Measurements from ENCODE around the gene SENP1. TPM values are rescaled to one million over a fixed set of nuclear protein-coding genes. Genes with fewer than 3 reads are reported as not detected.

SENP1 gene
- total RNA-seq, 3 donors from 2014 or later, result 12.7 to 20.8 (median 17.4) TPM

DNA sequence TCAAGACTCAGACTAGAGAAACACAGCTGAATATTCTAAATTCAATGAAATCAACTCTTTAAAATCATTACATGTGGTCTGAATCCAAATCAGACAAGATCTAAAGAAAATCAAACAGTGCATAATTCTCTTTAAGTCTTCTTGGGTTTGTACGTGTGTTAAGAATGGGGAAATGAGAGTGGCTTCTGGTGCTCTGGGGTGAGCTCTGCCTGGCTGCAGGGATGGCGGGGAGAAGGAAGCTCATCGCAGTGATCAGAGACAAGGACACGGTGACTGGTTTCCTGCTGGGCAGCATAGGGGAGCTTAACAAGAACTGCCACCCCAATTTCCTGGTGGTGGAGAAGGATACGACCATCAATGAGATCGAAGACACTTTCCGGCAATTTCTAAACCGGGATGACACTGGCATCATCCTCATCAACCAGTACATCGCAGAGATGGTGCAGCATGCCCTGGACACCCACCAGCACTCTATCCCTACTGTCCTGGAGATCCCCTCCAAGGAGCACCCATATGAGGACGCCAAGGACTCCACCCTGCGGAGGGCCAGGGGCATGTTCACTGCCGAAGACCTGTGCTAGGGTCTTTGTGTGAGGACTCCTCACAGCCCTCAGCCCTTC lies 20.9 kb downstream of the SENP1 start:
- TF ChIP-seq, protein P1, sequence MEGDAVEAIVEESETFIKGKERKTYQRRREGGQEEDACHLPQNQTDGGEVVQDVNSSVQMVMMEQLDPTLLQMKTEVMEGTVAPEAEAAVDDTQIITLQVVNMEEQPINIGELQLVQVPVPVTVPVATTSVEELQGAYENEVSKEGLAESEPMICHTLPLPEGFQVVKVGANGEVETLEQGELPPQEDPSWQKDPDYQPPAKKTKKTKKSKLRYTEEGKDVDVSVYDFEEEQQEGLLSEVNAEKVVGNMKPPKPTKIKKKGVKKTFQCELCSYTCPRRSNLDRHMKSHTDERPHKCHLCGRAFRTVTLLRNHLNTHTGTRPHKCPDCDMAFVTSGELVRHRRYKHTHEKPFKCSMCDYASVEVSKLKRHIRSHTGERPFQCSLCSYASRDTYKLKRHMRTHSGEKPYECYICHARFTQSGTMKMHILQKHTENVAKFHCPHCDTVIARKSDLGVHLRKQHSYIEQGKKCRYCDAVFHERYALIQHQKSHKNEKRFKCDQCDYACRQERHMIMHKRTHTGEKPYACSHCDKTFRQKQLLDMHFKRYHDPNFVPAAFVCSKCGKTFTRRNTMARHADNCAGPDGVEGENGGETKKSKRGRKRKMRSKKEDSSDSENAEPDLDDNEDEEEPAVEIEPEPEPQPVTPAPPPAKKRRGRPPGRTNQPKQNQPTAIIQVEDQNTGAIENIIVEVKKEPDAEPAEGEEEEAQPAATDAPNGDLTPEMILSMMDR (IDR thresholded peaks at IDR 0.05), result no peak
- intact Hi-C loops (cut with DNase I, micrococcal nuclease), result loop anchor here in 1 of 2 donors (10.0 kb wide), 1 partner anchor 80 kb away; no protein-coding TSS in a partner anchor
- Histone ChIP-seq H3K9me3 (no peaks in the 10 kb centered on the region), H3K4me1 (ENCODE audit: low read depth) (no peaks in the 10 kb centered on the region), H3K4me3 (no peak overlapping the region), H3K36me3 (ENCODE audit: low read depth) (no peaks in the 10 kb centered on the region)
- DNase-seq (no peak), ATAC-seq (no peak)

GRCh38 chr12:48084066-48084465 lies 21.8 kb downstream of the SENP1 start:
- DNase-seq (no peak), ATAC-seq (no peak)
- Histone ChIP-seq H3K4me1 (ENCODE audit: low read depth) (no peaks in the 10 kb centered on the region), H3K36me3 (ENCODE audit: low read depth) (no peaks in the 10 kb centered on the region), H3K4me3 (no peak overlapping the region), H3K9me3 (no peaks in the 10 kb centered on the region)
- TF ChIP-seq, protein P1 (IDR thresholded peaks at IDR 0.05), result no peak
- intact Hi-C loops (cut with DNase I, micrococcal nuclease), result loop anchor here in 1 of 2 donors (10.0 kb wide), 1 partner anchor 81 kb away; no protein-coding TSS in a partner anchor

DNA sequence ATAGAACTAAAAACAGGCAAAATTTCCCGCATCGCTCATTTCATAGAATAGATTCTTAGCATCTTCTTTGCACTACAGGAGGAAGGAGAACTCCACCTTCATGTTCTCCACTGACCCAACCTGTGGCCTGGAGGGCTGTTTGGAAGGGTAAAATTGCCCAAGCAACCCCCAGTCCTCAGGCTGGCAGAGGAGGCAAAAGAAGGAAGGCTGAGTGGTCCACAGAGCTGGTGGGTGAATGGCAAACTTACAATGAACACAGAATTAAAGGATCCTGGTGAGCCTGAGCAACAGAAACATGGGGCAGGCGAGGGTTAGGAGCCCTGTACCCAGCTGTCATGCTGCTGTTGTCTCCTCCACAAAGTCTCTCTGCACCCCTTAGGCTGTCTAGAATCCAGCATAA lies 25.1 kb downstream of the SENP1 start:
- Histone ChIP-seq H3K4me1 (ENCODE audit: low read depth) (no peaks in the 10 kb centered on the region), H3K4me3 (no peak overlapping the region), H3K9me3 (no peaks in the 10 kb centered on the region), H3K36me3 (ENCODE audit: low read depth) (no peaks in the 10 kb centered on the region)
- DNase-seq (no peak), ATAC-seq (no peak)
- intact Hi-C loops (cut with DNase I, micrococcal nuclease), result loop anchor here in 1 of 2 donors (10.0 kb wide), 1 partner anchor 84 kb away; no protein-coding TSS in a partner anchor
- TF ChIP-seq, protein P1 (IDR thresholded peaks at IDR 0.05), result no peak

- no peak for DNase-seq
- TF ChIP-seq, protein P1 (IDR thresholded peaks at IDR 0.05), result no peak
- ATAC-seq, result no peak
- Histone ChIP-seq H3K9me3 (no peaks in the 10 kb centered on the region), H3K4me1 (ENCODE audit: low read depth) (no peaks in the 10 kb centered on the region), H3K4me3 (no peak overlapping the region), H3K36me3 (ENCODE audit: low read depth) (no peaks in the 10 kb centered on the region)
- intact Hi-C loops (cut with DNase I, micrococcal nuclease), result loop anchor here in 1 of 2 donors (10.0 kb wide), 1 partner anchor 85 kb away; no protein-coding TSS in a partner anchor
Observed at GRCh38 chr12:48080285-48080684, 25.6 kb downstream of the SENP1 start.

- intact Hi-C loops (cut with DNase I, micrococcal nuclease), result no loop called here
- Histone ChIP-seq H3K4me1 (ENCODE audit: low read depth) (no peaks in the 10 kb centered on the region), H3K36me3 (ENCODE audit: low read depth) (no peaks in the 10 kb centered on the region), H3K4me3 (no peak overlapping the region), H3K9me3 (no peaks in the 10 kb centered on the region)
- TF ChIP-seq, protein P1 (IDR thresholded peaks at IDR 0.05), result no peak
- DNase-seq (no peak), ATAC-seq (no peak)
Observed at GRCh38 chr12:48078901-48079300, 27.0 kb downstream of the SENP1 start.
